GM12872 (cell line): ENCODE measurements around the gene LRCH1.

Experiments
- TF ChIP-seq, protein P1 (sequence below): IDR thresholded peaks from 3 replicates; pipeline ENCODE4 v1.5.1; 2011; ENCODE audit warnings: low read depth, mild to moderate bottlenecking, low read length, moderate library complexity; ENCODE audit not compliant: insufficient read depth

Gene LRCH1

DNA sequence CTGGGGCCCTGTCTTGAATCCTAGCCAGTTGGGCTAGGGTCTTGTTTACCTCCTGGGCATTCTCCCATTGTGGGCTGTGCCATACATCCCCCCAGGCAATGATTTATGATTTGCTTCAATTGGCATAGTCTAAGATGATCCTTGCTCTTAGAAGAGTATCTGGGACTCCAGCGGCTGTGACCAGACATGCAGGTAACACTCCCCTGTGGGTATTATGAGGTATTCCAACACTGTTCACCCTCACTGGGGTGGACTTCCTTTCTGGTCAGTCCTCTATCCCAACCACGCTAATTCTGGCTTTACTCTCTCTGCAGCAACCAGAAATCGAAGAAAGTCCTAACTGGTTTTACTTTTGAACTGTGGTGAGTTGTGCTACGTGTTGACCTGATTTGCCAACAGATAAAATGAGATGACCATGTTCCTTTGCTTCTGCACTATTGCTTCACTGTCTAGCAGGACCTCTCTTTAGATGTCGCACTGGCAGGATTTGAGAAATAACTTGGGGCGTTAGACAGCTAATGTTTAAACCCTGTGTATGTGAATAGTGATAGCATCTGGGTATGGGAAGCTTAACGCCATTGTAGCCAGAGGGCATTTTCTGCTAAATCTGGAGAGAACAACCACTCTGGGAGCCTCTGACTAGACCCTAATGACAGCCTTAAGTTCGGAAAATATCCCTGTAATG is 6.7 kb upstream of the LRCH1 start:
- TF ChIP-seq, protein P1, sequence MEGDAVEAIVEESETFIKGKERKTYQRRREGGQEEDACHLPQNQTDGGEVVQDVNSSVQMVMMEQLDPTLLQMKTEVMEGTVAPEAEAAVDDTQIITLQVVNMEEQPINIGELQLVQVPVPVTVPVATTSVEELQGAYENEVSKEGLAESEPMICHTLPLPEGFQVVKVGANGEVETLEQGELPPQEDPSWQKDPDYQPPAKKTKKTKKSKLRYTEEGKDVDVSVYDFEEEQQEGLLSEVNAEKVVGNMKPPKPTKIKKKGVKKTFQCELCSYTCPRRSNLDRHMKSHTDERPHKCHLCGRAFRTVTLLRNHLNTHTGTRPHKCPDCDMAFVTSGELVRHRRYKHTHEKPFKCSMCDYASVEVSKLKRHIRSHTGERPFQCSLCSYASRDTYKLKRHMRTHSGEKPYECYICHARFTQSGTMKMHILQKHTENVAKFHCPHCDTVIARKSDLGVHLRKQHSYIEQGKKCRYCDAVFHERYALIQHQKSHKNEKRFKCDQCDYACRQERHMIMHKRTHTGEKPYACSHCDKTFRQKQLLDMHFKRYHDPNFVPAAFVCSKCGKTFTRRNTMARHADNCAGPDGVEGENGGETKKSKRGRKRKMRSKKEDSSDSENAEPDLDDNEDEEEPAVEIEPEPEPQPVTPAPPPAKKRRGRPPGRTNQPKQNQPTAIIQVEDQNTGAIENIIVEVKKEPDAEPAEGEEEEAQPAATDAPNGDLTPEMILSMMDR = no peak

DNA sequence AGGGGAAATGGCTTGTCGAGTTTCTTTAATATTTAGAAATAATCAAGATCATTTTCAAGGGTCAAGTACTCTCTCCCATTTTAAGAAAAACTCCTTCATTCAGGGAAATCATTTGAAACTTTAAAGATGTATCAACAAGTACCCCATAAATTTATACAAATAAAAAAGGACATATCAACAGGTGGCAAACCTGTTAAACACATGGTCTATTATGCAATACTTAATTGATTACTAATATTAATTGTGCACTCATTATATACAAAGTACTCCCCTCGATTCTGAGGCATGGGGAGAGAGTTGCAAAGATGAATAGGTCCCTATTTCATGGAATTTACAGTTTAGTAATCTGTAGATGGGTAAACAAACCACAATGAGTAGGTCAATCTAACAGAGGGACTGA is 2.1 kb upstream of the LRCH1 start:
- TF ChIP-seq, protein P1 = no peak

DNA sequence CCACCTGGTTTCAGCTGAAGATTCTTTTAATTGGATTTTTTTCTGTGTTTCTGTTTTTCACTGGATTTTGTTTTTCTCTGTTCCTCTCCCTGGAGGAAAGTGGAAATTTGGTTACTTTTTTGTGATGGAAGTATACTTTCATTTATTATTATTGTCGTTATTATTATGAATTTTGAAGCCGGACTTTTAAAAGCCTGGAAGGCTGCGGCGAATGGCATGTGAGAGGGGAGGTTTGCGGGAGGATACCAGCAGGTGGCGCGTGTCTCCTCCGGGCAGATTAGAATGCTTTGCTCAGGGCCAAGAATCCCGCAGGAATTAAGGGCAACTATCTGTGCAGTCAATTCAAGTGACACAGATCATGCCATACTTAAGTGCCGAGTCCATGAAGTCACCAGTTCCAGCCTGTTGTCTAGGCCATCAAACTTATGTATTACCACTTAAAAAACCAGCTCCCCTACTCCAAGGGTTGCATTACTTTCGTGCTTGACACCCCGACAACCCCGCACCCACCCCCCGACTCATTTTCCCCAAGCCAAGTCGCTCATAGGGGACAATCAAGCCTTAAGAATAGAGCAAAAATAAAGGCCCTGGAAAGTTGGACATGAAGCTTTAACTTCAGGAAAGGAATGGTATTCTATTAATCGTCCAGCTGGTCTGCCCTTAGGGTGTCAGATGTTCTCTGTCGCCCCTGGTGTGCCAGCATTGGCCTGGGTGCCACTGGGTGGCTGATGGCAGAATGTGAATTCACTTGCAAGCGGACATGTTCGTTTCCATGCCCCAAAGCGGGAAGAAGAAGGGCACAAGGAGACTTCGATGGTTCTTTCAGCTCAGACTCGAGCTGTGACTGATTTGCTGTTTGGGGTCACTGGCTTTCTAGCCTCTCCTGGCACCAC is 1.3 kb upstream of the LRCH1 start:
- TF ChIP-seq, protein P1 = peak; percentile 87

DNA sequence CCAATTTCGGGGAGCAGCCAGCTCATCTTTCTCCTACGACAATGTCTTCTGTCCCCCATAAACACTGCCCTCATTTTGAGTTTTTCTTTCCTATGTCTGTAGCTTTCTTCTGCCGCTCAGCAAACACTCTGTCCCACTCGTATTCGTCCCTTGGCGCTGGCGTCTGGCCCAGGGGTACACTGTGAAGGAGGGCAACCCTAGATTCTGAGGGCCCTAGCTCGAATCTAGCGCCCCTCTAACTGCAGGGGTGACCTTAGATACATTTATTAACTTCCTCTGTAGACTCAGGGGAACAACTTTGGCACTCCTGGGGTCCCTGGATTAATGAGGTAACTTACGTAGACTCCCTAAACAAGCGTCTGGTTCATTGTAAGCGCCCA is 677 bp upstream of the LRCH1 start:
- TF ChIP-seq, protein P1 = 0 out of 3 replicates have a peak, but pooled peaks have one; percentile 17

DNA sequence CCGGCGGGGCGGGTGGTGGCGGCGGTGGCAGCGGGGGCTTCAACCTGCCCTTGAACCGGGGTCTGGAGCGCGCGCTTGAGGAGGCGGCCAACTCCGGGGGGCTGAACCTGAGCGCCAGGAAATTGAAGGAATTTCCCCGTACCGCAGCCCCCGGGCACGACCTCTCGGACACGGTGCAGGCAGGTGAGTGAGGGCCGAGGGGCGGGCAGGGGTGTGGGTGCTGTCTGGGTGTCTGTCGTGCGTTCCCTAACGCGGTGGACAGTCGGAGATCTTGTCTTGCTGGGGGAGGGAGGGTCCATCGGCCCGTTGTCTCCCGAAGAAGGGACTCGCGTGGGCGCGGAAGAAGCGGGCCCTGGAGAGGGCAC is 533 bp downstream of the LRCH1 start:
- TF ChIP-seq, protein P1 = no peak

DNA sequence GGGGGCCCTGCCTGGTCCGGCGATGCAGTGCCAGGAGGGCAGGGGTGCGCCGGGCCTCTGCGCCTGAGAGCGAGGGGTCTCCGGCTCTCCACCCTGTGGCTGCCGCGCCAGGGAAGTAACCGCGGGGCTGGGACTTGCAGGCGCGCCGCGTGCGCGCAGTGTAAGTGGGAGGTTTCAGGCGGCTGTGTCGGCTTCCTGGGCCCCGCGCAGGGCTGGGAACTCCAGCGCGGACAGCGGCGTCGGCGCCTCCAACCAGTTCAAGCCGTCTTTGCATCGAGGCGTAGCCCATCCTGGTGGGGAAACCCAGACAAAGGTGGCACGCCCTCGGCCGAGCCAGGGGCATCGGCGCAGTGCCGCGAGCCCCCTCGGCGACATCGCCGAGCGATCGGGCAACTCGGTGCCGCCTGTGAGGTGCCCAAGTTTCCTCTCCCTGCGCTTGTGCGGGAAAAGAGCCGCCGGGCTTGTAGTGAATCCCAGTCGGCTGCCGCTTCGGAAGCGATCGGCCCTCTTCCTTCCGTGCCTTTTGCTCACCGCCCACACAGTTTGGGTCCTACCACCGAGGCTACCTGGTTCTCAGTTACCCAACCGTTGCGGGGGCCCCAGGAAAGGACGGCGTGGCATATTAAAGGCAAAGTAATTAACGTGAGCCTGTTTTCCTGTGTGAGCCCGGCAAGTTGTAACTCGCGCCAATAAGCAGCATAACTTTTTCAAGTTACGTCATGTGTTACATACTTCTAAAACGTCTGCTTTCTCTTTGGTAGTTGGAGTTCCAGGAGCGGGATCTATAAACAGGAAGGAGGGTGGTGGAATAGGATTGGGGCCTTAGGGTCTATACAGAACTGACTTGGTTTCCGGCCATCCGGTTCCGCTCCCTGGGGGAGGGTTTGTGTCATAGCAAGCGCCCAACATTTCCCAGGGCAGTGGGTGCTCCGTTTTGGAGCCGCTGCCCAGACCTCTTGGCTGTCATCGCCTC is 1.2 kb downstream of the LRCH1 start:
- TF ChIP-seq, protein P1 = peak; percentile 51; the same call in 1 of the 3 replicates
